B cell (primary cell): Measurements from ENCODE around the gene GADD45B. TPM values are rescaled to one million over a fixed set of nuclear protein-coding genes. Genes with fewer than 3 reads are reported as not detected.
A peak's percentile ranks its signal among the peaks of the same experiment; 100 is the strongest.

Experiments
- ATAC-seq: fragments of 200-7000 bp; cut with Tn5 transposase; one replicate; pipeline ENCODE4 v1.10.0; 2021; ENCODE audit warnings: low read depth, mild to moderate bottlenecking, moderate number of reproducible peaks, moderate library complexity
- CTCF ChIA-PET: fragments of 350-600 bp; sonication (Branson Sonifier 250); formaldehyde crosslinking; loops from one replicate; lab custom pipeline; 2021; ENCODE audit warnings: antibody characterized with exemption, inconsistent platforms; lab: Charles Lee
- POLR2A ChIA-PET: fragments of 350-600 bp; sonication (Branson Sonifier 250); formaldehyde crosslinking; loops from one replicate; lab custom pipeline; 2021; ENCODE audit warnings: antibody characterized with exemption; lab: Charles Lee
- DNase-seq: peaks from one replicate; pipeline ENCODE4 v3.0.0; 2013
- H2AFZ ChIP-seq: 2 replicates; pipeline ENCODE4 v1.6.1; 2012; ENCODE audit warnings: mild to moderate bottlenecking, low read depth, low read length; ENCODE audit not compliant: insufficient read depth, poor library complexity, severe bottlenecking
- H3K27ac ChIP-seq, 2 donors: 1 replicate in 1 of 2; 2 replicates in 1 of 2; pipeline ENCODE4 v1.5.1; 2012 to 2013; ENCODE audit warnings: low read length in 2 of 2, mild to moderate bottlenecking in 2 of 2, moderate library complexity in 1 of 2
- H3K27me3 ChIP-seq, 4 experiments: fragments of 200-600 bp in 1 of 4; sonication (generic) in 1 of 4; replicated peaks in 1 of 4; 1 replicate in 2 of 4; 2 replicates in 2 of 4; pipeline versions ENCODE4 v1.6.1 to v1.7.0; 2013 to 2016; ENCODE audit warnings: low read length in 3 of 4, mild to moderate bottlenecking in 2 of 4, mixed read lengths in 1 of 4, moderate library complexity in 1 of 4; ENCODE audit not compliant: insufficient read depth in 4 of 4, control insufficient read depth in 3 of 4; ENCODE audit errors: control extremely low read depth in 1 of 4
- H3K36me3 ChIP-seq, 2 experiments: replicated peaks in 1 of 2; 1 replicate in 1 of 2; 2 replicates in 1 of 2; pipeline versions ENCODE4 v1.6.1 to v1.7.1; 2013; ENCODE audit warnings: low read length in 1 of 2; ENCODE audit not compliant: insufficient read depth in 2 of 2, control insufficient read depth in 1 of 2; ENCODE audit errors: control extremely low read depth in 1 of 2, extremely low read depth in 1 of 2
- H3K4me1 ChIP-seq, 2 donors: fragments of 200-600 bp in 1 of 2; sonication (generic) in 1 of 2; 1 replicate in 1 of 2; 2 replicates in 1 of 2; pipeline versions ENCODE4 v1.5.1 to v1.6.1; 2013 to 2017; ENCODE audit warnings: low read length in 2 of 2; ENCODE audit not compliant: control insufficient read depth in 2 of 2, insufficient read depth in 2 of 2
- H3K4me2 ChIP-seq: replicated peaks from 2 replicates; pipeline ENCODE3; 2012; ENCODE audit warnings: mild to moderate bottlenecking, low read depth, low read length; ENCODE audit not compliant: poor library complexity, severe bottlenecking
- H3K4me3 ChIP-seq, 5 experiments: fragments of 200-600 bp in 1 of 5; sonication (generic) in 1 of 5; 1 replicate in 3 of 5; 2 replicates in 2 of 5; pipeline versions ENCODE4 v1.5.1 to v1.7.0; 2011 to 2016; ENCODE audit warnings: low read length in 4 of 5, mild to moderate bottlenecking in 4 of 5, low read depth in 2 of 5, control low read depth in 1 of 5, moderate library complexity in 1 of 5; ENCODE audit not compliant: insufficient read depth in 1 of 5; ENCODE audit errors: control extremely low read depth in 1 of 5, extremely low read depth in 1 of 5
- H3K79me2 ChIP-seq: fragments of 200-600 bp; sonication (generic); one replicate; pipeline ENCODE4 v1.6.0; 2016; ENCODE audit warnings: low read length; ENCODE audit not compliant: control insufficient read depth, insufficient read depth
- H3K9ac ChIP-seq: fragments of 200-600 bp; sonication (generic); 2 replicates; pipeline ENCODE4 v1.6.1; 2017; ENCODE audit warnings: mild to moderate bottlenecking, low read length, moderate library complexity
- H3K9me3 ChIP-seq, 3 donors: one replicate each; pipeline versions ENCODE4 v1.6.1 to v1.7.1; 2013; ENCODE audit warnings: low read length in 2 of 3; ENCODE audit not compliant: control insufficient read depth in 2 of 3, insufficient read depth in 1 of 3; ENCODE audit errors: control extremely low read depth in 1 of 3
- H4K20me1 ChIP-seq: 2 replicates; pipeline ENCODE4 v1.6.0; 2012; ENCODE audit warnings: mild to moderate bottlenecking, low read length; ENCODE audit not compliant: insufficient read depth, control insufficient read depth, poor library complexity, severe bottlenecking
- H3K27ac Mint-ChIP-seq: one replicate; pipeline ENCODE4 v1.8.0; 2021; ENCODE audit warnings: mixed read lengths
- H3K27me3 Mint-ChIP-seq: one replicate; pipeline ENCODE4 v1.8.0; 2021; ENCODE audit warnings: mixed read lengths
- H3K4me1 Mint-ChIP-seq: one replicate; pipeline ENCODE4 v1.8.0; 2021; ENCODE audit warnings: mixed read lengths
- H3K4me3 Mint-ChIP-seq: one replicate; pipeline ENCODE4 v1.8.0; 2021; ENCODE audit warnings: mixed read lengths
- H3K9me3 Mint-ChIP-seq: one replicate; pipeline ENCODE4 v1.8.0; 2022; ENCODE audit warnings: mixed read lengths; ENCODE audit not compliant: insufficient read depth
- EZH2 ChIP-seq: IDR thresholded peaks from 2 replicates; pipeline ENCODE4 v1.6.1; 2012; ENCODE audit warnings: borderline replicate concordance, low read depth, mild to moderate bottlenecking, moderate library complexity, low read length; ENCODE audit not compliant: insufficient read depth, poor library complexity, severe bottlenecking
- WGBS: methylation state at CpG from one replicate; pipeline ENCODE4 v1.1.5; 2013; ENCODE audit warnings: missing lambda C conversion rate; ENCODE audit not compliant: insufficient coverage; 5-methylcytosine and 5-hydroxymethylcytosine counted together
- intact Hi-C: fragments of 100-400 bp; cut with micrococcal nuclease; formaldehyde crosslinking; loops from one replicate; pipeline ENCODE4 v1.10.0; 2022
- polyA plus RNA-seq: library from polyadenylated mRNA; depleted of rRNA; stranded (reverse); fragments of >200 nt; gene quantifications from 2 replicates; pipeline ENCODE4 v1.2.3, GENCODE V29; 2012
- total RNA-seq, 2 donors: library from RNA; stranded (reverse); fragments of 120-200 nt in 1 of 2; gene quantifications; 1 replicate in 1 of 2; 2 replicates in 1 of 2; pipeline versions ENCODE4 v1.2.3 to v1.2.4, GENCODE V29; 2013 to 2022
- TF ChIP-seq, protein P1 (sequence below): fragments of 200-600 bp; IDR thresholded peaks from one replicate; pipeline ENCODE4 v1.8.0; 2022; ENCODE audit warnings: antibody characterized with exemption, mild to moderate bottlenecking

Gene GADD45B
- total and polyA plus RNA-seq, 2 donors (not counting 1 experiment from before 2014, with no cell fraction given): 166 to 215 TPM

DNA sequence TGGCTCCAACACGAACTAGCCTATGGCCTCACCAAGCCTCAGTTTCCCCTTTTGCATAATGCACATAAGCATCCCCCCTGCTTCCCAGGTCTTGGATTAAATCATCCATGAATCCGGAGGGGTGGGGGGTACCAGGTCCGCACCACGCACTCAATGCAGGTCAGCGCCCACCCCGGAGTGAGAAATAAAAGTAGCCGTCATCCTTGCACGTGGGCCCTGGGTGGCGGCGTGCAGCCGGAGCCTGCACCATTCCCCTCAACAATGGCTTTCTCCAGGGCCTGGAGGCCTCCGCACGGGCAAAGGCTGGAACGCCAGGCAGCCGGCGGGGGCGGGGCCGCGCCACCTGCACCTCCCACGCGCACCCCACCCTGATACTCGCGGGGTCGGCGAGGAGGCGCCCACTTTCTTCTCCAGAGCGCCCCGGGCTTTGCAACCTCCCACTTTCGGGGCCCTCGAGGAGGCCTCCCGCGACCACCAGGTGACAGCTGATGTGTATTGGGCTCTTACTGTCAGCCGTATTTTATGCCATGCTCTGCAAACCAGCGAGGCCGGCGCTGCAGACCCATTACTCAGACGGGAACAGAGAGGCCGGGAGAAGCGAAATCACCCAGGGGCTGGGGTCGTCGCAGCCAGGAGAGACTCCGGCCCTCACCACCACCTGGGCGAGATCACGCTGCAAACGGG is 767 bp upstream of the GADD45B start:
- intact Hi-C loops: loop anchor here (2.0 to 10.0 kb wide), 4 partner anchors 200 to 320 kb away; partner anchors contain the start of genes AP3D1, PLEKHJ1, SF3A2 and SLC39A3
- H3K9ac ChIP-seq: peak overlapping the region; percentile 85
- H3K36me3 ChIP-seq: no peaks in the 10 kb centered on the region
- ATAC-seq: peak; percentile 5
- WGBS: under 1% methylated on average over 45 of the region's 45 CpGs
- H3K4me3 Mint-ChIP-seq: peak overlapping the region; percentile 88
- no peaks in the 10 kb centered on the region for H3K9me3 Mint-ChIP-seq
- no peaks in the 10 kb centered on the region for H3K9me3 ChIP-seq
- POLR2A ChIA-PET: interaction anchor here (0.7 to 4.7 kb wide), 25 partner anchors 9 to 1252 kb away, joined by 3 to 77 read pairs (median 12); partner anchors contain the start of gene LMNB2
- H3K4me1 Mint-ChIP-seq: peaks cover 34% of the 10 kb centered on the region
- H4K20me1 ChIP-seq: peaks cover 37% of the 10 kb centered on the region
- TF ChIP-seq, protein P1, sequence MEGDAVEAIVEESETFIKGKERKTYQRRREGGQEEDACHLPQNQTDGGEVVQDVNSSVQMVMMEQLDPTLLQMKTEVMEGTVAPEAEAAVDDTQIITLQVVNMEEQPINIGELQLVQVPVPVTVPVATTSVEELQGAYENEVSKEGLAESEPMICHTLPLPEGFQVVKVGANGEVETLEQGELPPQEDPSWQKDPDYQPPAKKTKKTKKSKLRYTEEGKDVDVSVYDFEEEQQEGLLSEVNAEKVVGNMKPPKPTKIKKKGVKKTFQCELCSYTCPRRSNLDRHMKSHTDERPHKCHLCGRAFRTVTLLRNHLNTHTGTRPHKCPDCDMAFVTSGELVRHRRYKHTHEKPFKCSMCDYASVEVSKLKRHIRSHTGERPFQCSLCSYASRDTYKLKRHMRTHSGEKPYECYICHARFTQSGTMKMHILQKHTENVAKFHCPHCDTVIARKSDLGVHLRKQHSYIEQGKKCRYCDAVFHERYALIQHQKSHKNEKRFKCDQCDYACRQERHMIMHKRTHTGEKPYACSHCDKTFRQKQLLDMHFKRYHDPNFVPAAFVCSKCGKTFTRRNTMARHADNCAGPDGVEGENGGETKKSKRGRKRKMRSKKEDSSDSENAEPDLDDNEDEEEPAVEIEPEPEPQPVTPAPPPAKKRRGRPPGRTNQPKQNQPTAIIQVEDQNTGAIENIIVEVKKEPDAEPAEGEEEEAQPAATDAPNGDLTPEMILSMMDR: no peak
- TF ChIP-seq EZH2: no peak
- no peaks in the 10 kb centered on the region for H3K27me3 Mint-ChIP-seq
- DNase-seq: peak; percentile 83
- H3K27me3 ChIP-seq: no peaks in the 10 kb centered on the region
- peak overlapping the region; percentile 57 to 100 (median 100) for H3K4me3 ChIP-seq
- peak overlapping the region; percentile 100 for H3K4me2 ChIP-seq
- peaks cover 30 to 47% of the 10 kb centered on the region in 2 donors for H3K4me1 ChIP-seq
- H3K79me2 ChIP-seq: peaks cover 30% of the 10 kb centered on the region
- peak overlapping the region; percentile 72 for H3K27ac ChIP-seq
- no peak overlapping the region for H2AFZ ChIP-seq
- CTCF ChIA-PET: interaction anchor here (0.7 to 4.2 kb wide), 19 partner anchors 9 to 303 kb away, joined by 3 to 134 read pairs (median 12); no protein-coding TSS in a partner anchor
- H3K27ac Mint-ChIP-seq: peak overlapping the region; percentile 87
